Left colon (tissue), 2 donors: Measurements from ENCODE around the gene STX1B. TPM values are rescaled to one million over a fixed set of nuclear protein-coding genes. Genes with fewer than 3 reads are reported as not detected.
A peak's percentile ranks its signal among the peaks of the same experiment; 100 is the strongest.

ENCODE experiments used
- ATAC-seq: fragments of 200-7000 bp; cut with Tn5 transposase; one replicate; pipeline ENCODE4 v1.9.1; 2020; ENCODE audit warnings: mild to moderate bottlenecking, moderate library complexity
- DNase-seq, 2 donors: peaks; one replicate each; pipeline ENCODE4 v3.0.0-alpha.2; 2020
- intact Hi-C, 2 donors: fragments of 100-400 bp; cut with DNase I in 1 of 2; cut with micrococcal nuclease in 1 of 2; formaldehyde crosslinking; loops; one replicate each; pipeline versions ENCODE4 v1.11.2 to v1.14.0; 2022; cut with DNase I, micrococcal nuclease
- long read RNA-seq: library from polyadenylated mRNA; unstranded; transcript quantifications from one replicate; pipeline ENCODE4 v2.0.0, GENCODE V29; 2021
- total RNA-seq, 2 donors: library from RNA; stranded (reverse); fragmentation: NEBNext Ultra II Directional; extraction: Animal tissue kit (Norgen Biotek cat#: 25700); gene quantifications; one replicate each; pipeline ENCODE4 v1.2.1, GENCODE V29; 2021
- donor health status: DM: no; HTN: no; CAD: no.
- donor health status: DM: yes; HTN: yes; CAD: no.

STX1B gene
- under 1 TPM; 0.75 to 0.79 TPM for total RNA-seq
- long read RNA-seq = 0 reads

- DNase-seq = no peak
- intact Hi-C loops = no loop called here
- ATAC-seq = no peak
Measured at GRCh38 chr16:31010585-31011325, at the start of gene STX1B. Gene STX1B (minus strand): TSS chr16:31010638. CDS start chr16:31010396, 242 bp downstream.

GRCh38 chr16:31055613-31056012 lies 45.2 kb upstream of the STX1B start:
- intact Hi-C loops = no loop called here
- ATAC-seq (no peak), DNase-seq (no peak)

GRCh38 chr16:31052114-31052513 lies 41.7 kb upstream of the STX1B start:
- ATAC-seq = peak; percentile 87
- no peak for DNase-seq
- intact Hi-C loops = no loop called here

GRCh38 chr16:31050280-31051030 lies 40.0 kb upstream of the STX1B start:
- DNase-seq = no peak
- intact Hi-C loops = no loop called here
- ATAC-seq = no peak

GRCh38 chr16:31043898-31044481 lies 33.6 kb upstream of the STX1B start:
- intact Hi-C loops = no loop called here
- ATAC-seq = peak; percentile 71
- DNase-seq = no peak

GRCh38 chr16:31043352-31043751 lies 32.9 kb upstream of the STX1B start:
- no peak for DNase-seq
- intact Hi-C loops = no loop called here
- no peak for ATAC-seq

GRCh38 chr16:31042866-31043265 lies 32.4 kb upstream of the STX1B start:
- intact Hi-C loops = no loop called here
- ATAC-seq (no peak), DNase-seq (no peak)

- intact Hi-C loops = no loop called here
Measured at GRCh38 chr16:31038993-31039392, 28.6 kb upstream of the STX1B start.

GRCh38 chr16:31036691-31037090 lies 26.3 kb upstream of the STX1B start:
- ATAC-seq (no peak), DNase-seq (no peak)
- intact Hi-C loops = no loop called here

More at GRCh38 chr16:31038993-31039392, 28.6 kb upstream of the STX1B start:
- no peak for DNase-seq
- ATAC-seq = no peak

- peak; percentile 84 for ATAC-seq
- intact Hi-C loops = no loop called here
Measured at GRCh38 chr16:31033709-31034492, 23.5 kb upstream of the STX1B start.

GRCh38 chr16:31032736-31033708 lies 22.6 kb upstream of the STX1B start, which contains the start of gene STX4:
Gene STX4 (plus strand): TSS chr16:31033558. CDS start chr16:31033806, 248 bp downstream.
- intact Hi-C loops = no loop called here
- ATAC-seq (peak; percentile 93), DNase-seq (peak; percentile 98)

More at GRCh38 chr16:31033709-31034492, 23.5 kb upstream of the STX1B start:
- DNase-seq = peak; percentile 94 to 96

- ATAC-seq (no peak), DNase-seq (no peak)
- intact Hi-C loops = no loop called here
Measured at GRCh38 chr16:31031276-31031675, 20.8 kb upstream of the STX1B start.

GRCh38 chr16:31029272-31029671 lies 18.8 kb upstream of the STX1B start:
- no peak for ATAC-seq
- no peak for DNase-seq
- intact Hi-C loops = no loop called here

GRCh38 chr16:31025339-31025738 lies 14.9 kb upstream of the STX1B start:
- DNase-seq = no peak
- intact Hi-C loops = no loop called here
- no peak for ATAC-seq

GRCh38 chr16:31023627-31024226 lies 13.3 kb upstream of the STX1B start:
- ATAC-seq = no peak
- no peak for DNase-seq
- intact Hi-C loops = no loop called here

- no peak for ATAC-seq
- intact Hi-C loops = no loop called here
- DNase-seq = no peak
Measured at GRCh38 chr16:31023252-31023602, 12.8 kb upstream of the STX1B start.

- DNase-seq (no peak), ATAC-seq (peak; percentile 43)
- intact Hi-C loops = no loop called here
Measured at GRCh38 chr16:31022544-31023251, 12.3 kb upstream of the STX1B start.
